Fibroblast of pulmonary artery (primary cell): ENCODE data around the gene RFPL2.

ENCODE experiments used
- DNase-seq: peaks from one replicate; pipeline ENCODE4 v3.0.0-alpha.2; 2010; ENCODE audit warnings: low read depth
- H3K4me3 ChIP-seq: replicated peaks from 2 replicates; pipeline ENCODE4 v1.5.1; 2011; ENCODE audit warnings: low read depth, mild to moderate bottlenecking, control low read depth, low read length, moderate library complexity
- CTCF ChIP-seq: IDR thresholded peaks from 2 replicates; pipeline ENCODE4 v1.5.1; 2011; ENCODE audit warnings: mild to moderate bottlenecking, control low read depth, low read length, inconsistent platforms; ENCODE audit errors: missing control alignments

RFPL2 gene

GRCh38 chr22:32237906-32238305 is 33.0 kb upstream of the RFPL2 start:
- TF ChIP-seq CTCF, result no peak

GRCh38 chr22:32236970-32237369 is 32.1 kb upstream of the RFPL2 start:
- DNase-seq, result no peak
- H3K4me3 ChIP-seq, result no peak overlapping the region
- TF ChIP-seq CTCF, result no peak

More at GRCh38 chr22:32237906-32238305, 33.0 kb upstream of the RFPL2 start:
- DNase-seq, result no peak
- no peak overlapping the region for H3K4me3 ChIP-seq

- H3K4me3 ChIP-seq, result no peak overlapping the region
- no peak for TF ChIP-seq CTCF
- DNase-seq, result no peak
Measured at GRCh38 chr22:32233091-32233490, 28.2 kb upstream of the RFPL2 start.

- no peak for DNase-seq
- no peak overlapping the region for H3K4me3 ChIP-seq
- TF ChIP-seq CTCF, result no peak
Measured at GRCh38 chr22:32232191-32232830, 27.4 kb upstream of the RFPL2 start.

- TF ChIP-seq CTCF, result no peak
- DNase-seq, result no peak
- no peak overlapping the region for H3K4me3 ChIP-seq
Measured at GRCh38 chr22:32226326-32227104, 21.6 kb upstream of the RFPL2 start.

- TF ChIP-seq CTCF, result no peak
- DNase-seq, result no peak
- H3K4me3 ChIP-seq, result no peak overlapping the region
Measured at GRCh38 chr22:32222991-32223390, 18.1 kb upstream of the RFPL2 start.

- no peak for TF ChIP-seq CTCF
- DNase-seq, result no peak
- H3K4me3 ChIP-seq, result no peak overlapping the region
Measured at GRCh38 chr22:32219026-32219425, 14.2 kb upstream of the RFPL2 start.
